GM18519 (cell line): ENCODE data around the gene ST6GALNAC4.

ENCODE experiments used
- ATAC-seq: cut with Tn5 transposase; IDR thresholded peaks from one replicate; pipeline ENCODE4 v1.9.1; 2021; ENCODE audit warnings: mild to moderate bottlenecking, moderate library complexity; ENCODE audit not compliant: unreplicated experiment, low FRiP score

Gene ST6GALNAC4

GRCh38 chr9:127915801-127916719 lies 781 bp downstream of the ST6GALNAC4 start:
- no peak for ATAC-seq

- ATAC-seq: no peak
These were observed 1.5 kb downstream of the ST6GALNAC4 start for GRCh38 chr9:127915325-127915752.

DNA sequence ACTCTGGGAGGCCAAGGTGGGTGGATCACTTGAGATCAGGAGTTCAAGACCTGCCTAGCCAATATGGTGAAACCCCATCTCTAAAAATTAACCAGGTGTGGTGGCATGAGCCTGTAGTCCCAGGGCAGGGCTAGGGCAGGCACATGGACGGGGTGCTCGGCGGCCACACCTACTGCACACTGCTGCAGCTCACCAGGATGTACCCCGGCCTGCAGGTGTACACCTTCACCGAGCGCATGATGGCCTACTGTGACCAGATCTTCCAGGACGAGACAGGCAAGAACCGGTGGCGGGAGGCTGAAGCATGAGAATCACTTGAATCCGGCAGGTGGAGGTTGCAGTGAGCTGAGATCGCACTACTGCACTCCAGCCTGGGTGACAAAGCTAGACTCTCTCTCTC lies 3.2 kb downstream of the ST6GALNAC4 start:
- no peak for ATAC-seq

DNA sequence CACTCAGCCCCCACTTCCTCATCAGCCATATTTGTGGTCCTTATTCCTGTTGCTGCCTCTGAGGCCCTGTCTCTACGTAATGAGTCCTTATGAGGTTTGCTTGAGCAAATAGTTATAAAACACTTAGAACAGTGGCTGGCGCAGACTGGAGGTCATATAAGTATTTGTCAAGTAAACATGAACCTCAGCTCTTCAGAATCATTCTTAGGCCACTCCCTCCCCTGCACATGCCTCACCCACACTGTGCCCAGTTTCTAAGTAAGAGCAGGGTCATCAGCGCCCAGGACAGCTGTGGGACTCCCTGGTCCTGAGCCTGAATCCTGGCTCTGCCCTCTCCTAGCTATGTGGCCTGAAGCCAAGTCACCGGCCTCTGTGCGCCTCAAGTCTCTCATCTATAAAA lies 4.0 kb downstream of the ST6GALNAC4 start:
- no peak for ATAC-seq

GRCh38 chr9:127912296-127912695 lies 4.5 kb downstream of the ST6GALNAC4 start:
- no peak for ATAC-seq

- no peak for ATAC-seq
These were observed 6.1 kb downstream of the ST6GALNAC4 start for GRCh38 chr9:127910613-127911205.

GRCh38 chr9:127909839-127910273 lies 7.0 kb downstream of the ST6GALNAC4 start:
- ATAC-seq: no peak

DNA sequence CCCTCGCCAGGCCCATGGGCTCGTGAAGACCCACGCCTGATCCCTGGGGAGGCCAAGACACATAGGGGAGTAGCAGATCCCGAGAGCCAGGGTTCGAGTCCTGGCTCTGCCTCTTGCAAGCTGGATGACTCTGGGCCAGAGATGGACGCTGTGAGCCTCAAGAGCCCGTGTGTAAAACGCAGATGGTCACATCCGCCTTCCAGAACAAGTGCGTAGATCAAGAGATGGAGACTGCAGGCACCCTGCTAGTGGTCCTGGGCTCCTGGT lies 8.2 kb downstream of the ST6GALNAC4 start:
- no peak for ATAC-seq

DNA sequence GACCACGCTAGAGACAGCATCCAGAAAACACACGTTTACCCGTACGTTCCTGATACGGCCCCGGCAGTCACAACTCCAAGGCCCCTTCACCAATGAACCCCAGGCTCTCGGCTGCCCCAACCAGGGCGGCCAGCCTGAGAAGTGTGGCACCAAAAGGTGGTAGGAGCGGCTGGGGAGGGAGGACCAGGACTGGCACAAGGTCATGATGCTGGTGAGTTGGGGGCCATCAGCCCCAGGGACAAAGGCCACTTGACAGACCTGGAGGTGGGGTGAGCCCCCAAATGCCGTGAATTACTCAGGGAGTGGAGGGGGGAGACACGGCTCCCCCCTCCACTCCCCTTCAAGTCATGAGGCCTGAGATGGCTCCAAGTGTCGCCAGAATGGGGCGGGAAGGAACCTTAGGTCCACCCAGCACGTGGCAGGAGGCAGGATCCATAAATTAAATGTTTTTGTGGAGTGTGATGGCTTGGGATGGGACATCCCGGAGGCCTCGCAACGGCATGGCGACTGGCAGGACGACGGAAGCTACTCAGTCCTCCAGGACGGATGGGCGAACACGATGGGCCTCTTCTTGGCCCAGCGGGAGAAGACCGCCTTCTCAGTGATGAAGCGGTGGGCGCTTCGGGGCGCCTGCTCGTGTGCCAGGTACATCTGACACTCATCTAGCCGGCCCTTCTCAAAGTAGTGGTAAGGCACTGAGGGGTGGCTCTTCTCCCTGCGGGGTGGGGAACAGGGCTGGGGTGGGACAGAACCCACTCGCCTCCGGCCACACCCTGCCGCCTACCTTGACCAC lies 8.8 kb downstream of the ST6GALNAC4 start:
- no peak for ATAC-seq

DNA sequence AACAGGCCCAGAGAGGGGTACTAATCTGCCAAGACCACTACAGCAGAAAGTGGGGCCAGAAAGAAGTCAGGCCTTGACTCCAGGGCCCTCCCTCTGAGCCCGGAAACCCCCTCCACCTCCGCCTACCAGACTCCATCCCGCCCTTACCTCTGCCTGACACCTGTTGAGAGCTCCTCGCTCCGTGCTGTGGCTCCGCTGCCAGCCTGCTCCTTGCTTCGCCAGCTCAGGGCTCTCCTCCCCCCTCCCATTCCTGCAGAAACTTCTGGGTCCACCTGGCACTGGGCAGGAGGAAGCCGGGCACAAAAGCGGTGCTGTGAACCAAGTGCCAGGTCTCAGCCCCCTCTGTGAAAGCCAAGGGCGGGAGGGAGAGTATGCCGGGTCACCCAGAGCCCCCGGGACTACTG lies 11.1 kb downstream of the ST6GALNAC4 start:
- ATAC-seq: no peak

DNA sequence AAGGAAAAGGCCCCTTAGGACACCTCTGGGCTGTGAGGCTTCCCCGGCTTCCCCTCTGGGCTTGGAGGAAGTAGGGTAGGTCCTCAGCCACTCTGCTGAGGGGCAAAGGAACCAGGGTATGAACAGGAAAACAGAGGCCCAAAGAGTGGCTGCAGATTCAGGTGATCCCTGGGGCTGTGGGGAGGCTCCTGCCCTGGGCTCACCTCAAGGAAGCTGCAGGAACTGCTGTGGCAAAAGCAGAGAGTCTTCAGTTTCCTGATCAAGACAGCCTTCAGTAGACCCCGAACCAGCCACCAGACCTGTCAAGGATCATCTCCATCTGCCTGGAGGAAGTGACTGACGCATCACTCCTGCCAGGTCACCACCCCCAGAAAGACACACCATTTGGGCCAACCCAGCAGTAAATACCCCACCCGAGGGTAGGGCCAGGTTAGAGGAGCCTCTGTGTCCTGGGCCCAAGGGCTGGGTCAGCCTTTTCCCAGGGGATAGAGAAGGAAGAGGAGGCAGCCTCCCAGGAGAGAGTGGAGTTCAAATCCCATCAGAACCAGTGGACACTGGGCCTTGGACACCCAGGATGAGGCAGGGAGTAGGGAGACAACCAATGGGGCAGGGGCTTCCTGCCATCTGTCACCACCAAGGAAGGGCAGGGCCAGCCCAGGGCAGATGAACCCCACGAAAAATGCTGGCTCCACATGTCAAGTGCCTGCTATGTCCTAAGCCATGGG lies 11.7 kb downstream of the ST6GALNAC4 start:
- no peak for ATAC-seq

GRCh38 chr9:127904561-127905003 lies 12.3 kb downstream of the ST6GALNAC4 start:
- ATAC-seq: no peak

- ATAC-seq: no peak
These were observed 13.0 kb downstream of the ST6GALNAC4 start for GRCh38 chr9:127903557-127904475.

- no peak for ATAC-seq
These were observed 17.5 kb downstream of the ST6GALNAC4 start, which contains the start of gene ST6GALNAC6 for GRCh38 chr9:127899128-127899943. ST6GALNAC6 (minus strand) TSS chr9:127899603; CDS start chr9:127897981, 1,622 bp downstream.

- ATAC-seq: no peak
These were observed 18.3 kb downstream of the ST6GALNAC4 start for GRCh38 chr9:127898433-127899127.

GRCh38 chr9:127897193-127897692 lies 19.6 kb downstream of the ST6GALNAC4 start:
- no peak for ATAC-seq

- no peak for ATAC-seq
These were observed 20.2 kb downstream of the ST6GALNAC4 start for GRCh38 chr9:127896395-127897192.
